HEK293 (cell line): ENCODE measurements around the gene MRGPRD.
A peak's percentile ranks its signal among the peaks of the same experiment; 100 is the strongest.

Source experiments
- CTCF ChIA-PET: fragments of 350-600 bp; formaldehyde crosslinking; extraction: SDS; loops from one replicate; lab custom pipeline; 2021; ENCODE audit warnings: antibody characterized with exemption; lab: Yijun Ruan, JAX
- POLR2A ChIA-PET: fragments of 300-600 bp; formaldehyde crosslinking; extraction: SDS; loops from one replicate; lab custom pipeline; 2020; ENCODE audit warnings: antibody characterized with exemption, inconsistent platforms; lab: Yijun Ruan, JAX
- H3K27ac ChIP-seq: fragments of 200-500 bp; sonication (Bioruptor generic); 2 replicates; pipeline ENCODE4 v1.5.1; 2014; ENCODE audit warnings: low read depth, low read length, control low read depth, inconsistent platforms; ENCODE audit errors: extremely low read depth
- H3K36me3 ChIP-seq, 2 experiments: fragments of 200-500 bp in 1 of 2; sonication (Bioruptor generic) in 1 of 2; 1 replicate in 1 of 2; 2 replicates in 1 of 2; pipeline ENCODE4 v1.5.1; 2014 to 2017; ENCODE audit warnings: inconsistent platforms in 2 of 2, low read length in 2 of 2; ENCODE audit not compliant: control insufficient read depth in 2 of 2, insufficient read depth in 1 of 2
- H3K4me1 ChIP-seq: fragments of 200-500 bp; sonication (Bioruptor generic); 2 replicates; pipeline ENCODE4 v1.5.1; 2014; ENCODE audit warnings: mild to moderate bottlenecking, low read length, inconsistent platforms; ENCODE audit not compliant: control insufficient read depth, insufficient read depth
- H3K4me3 ChIP-seq: 2 replicates; pipeline ENCODE4 v1.5.1; 2011; ENCODE audit warnings: low read depth, mild to moderate bottlenecking, control low read depth, low read length, moderate library complexity
- H3K9me3 ChIP-seq: fragments of 200-500 bp; sonication (Bioruptor generic); 2 replicates; pipeline ENCODE4 v1.5.1; 2014; ENCODE audit warnings: low read depth, low read length, inconsistent platforms; ENCODE audit not compliant: control insufficient read depth, insufficient read depth
- GLI4 ChIP-seq: fragments of 450-650 bp; formaldehyde crosslinking; IDR thresholded peaks from 2 replicates; pipeline ENCODE4 v1.5.1; 2016; ENCODE audit warnings: missing biosample characterization, missing genetic modification characterization
- KLF1 ChIP-seq: fragments of 450-650 bp; formaldehyde crosslinking; IDR thresholded peaks from 2 replicates; pipeline ENCODE4 v1.5.1; 2016; ENCODE audit warnings: missing biosample characterization, missing genetic modification characterization
- PRDM1 ChIP-seq: fragments of 450-650 bp; formaldehyde crosslinking; IDR thresholded peaks from 2 replicates; pipeline ENCODE4; 2016; ENCODE audit warnings: missing biosample characterization, missing genetic modification characterization
- RBAK ChIP-seq: fragments of 450-650 bp; formaldehyde crosslinking; IDR thresholded peaks from 2 replicates; pipeline ENCODE4 v1.5.1; 2016; ENCODE audit warnings: missing biosample characterization, missing genetic modification characterization
- SP3 ChIP-seq: fragments of 450-650 bp; formaldehyde crosslinking; IDR thresholded peaks from 2 replicates; pipeline ENCODE4 v1.5.1; 2016; ENCODE audit warnings: missing biosample characterization, missing genetic modification characterization
- ZBTB26 ChIP-seq: fragments of 450-650 bp; formaldehyde crosslinking; optimal IDR thresholded peaks from 2 replicates; pipeline ENCODE3; 2016; ENCODE audit warnings: missing biosample characterization, mild to moderate bottlenecking, missing genetic modification characterization
- ZNF169 ChIP-seq: fragments of 450-650 bp; formaldehyde crosslinking; IDR thresholded peaks from 2 replicates; pipeline ENCODE4 v1.5.1; 2016; ENCODE audit warnings: missing biosample characterization, missing genetic modification characterization
- ZNF18 ChIP-seq: fragments of 450-650 bp; formaldehyde crosslinking; IDR thresholded peaks from 2 replicates; pipeline ENCODE4 v1.5.1; 2016; ENCODE audit warnings: missing biosample characterization, missing genetic modification characterization
- ZNF223 ChIP-seq: fragments of 450-650 bp; formaldehyde crosslinking; IDR thresholded peaks from 2 replicates; pipeline ENCODE4 v1.5.1; 2016; ENCODE audit warnings: missing biosample characterization, missing genetic modification characterization
- ZNF600 ChIP-seq: fragments of 450-650 bp; formaldehyde crosslinking; IDR thresholded peaks from 2 replicates; pipeline ENCODE4 v1.5.1; 2016; ENCODE audit warnings: missing biosample characterization, missing genetic modification characterization
- ZNF610 ChIP-seq: fragments of 450-650 bp; formaldehyde crosslinking; IDR thresholded peaks from 2 replicates; pipeline ENCODE4 v1.5.1; 2016; ENCODE audit warnings: missing biosample characterization, missing genetic modification characterization, borderline replicate concordance
- ZNF776 ChIP-seq: fragments of 450-650 bp; formaldehyde crosslinking; IDR thresholded peaks from 2 replicates; pipeline ENCODE4 v1.5.0; 2017; ENCODE audit warnings: missing biosample characterization, missing genetic modification characterization, borderline replicate concordance
- ZSCAN23 ChIP-seq: fragments of 450-650 bp; formaldehyde crosslinking; IDR thresholded peaks from 2 replicates; pipeline ENCODE4 v1.5.1; 2016; ENCODE audit warnings: missing biosample characterization, missing genetic modification characterization
- TF ChIP-seq, protein P1 (sequence below): fragments of 450-650 bp; formaldehyde crosslinking; IDR thresholded peaks from 2 replicates; pipeline ENCODE4 v1.5.1; 2016; ENCODE audit warnings: missing biosample characterization, missing genetic modification characterization
- TF ChIP-seq, protein P2 (sequence below): fragments of 450-650 bp; formaldehyde crosslinking; IDR thresholded peaks from 2 replicates; pipeline ENCODE4; 2016; ENCODE audit warnings: missing biosample characterization, missing genetic modification characterization

MRGPRD gene

GRCh38 chr11:68955607-68955958 is 25.2 kb downstream of the MRGPRD start (continued):
- TF ChIP-seq ZNF610 (tag by site-specific recombination): no peak
- no peak for TF ChIP-seq ZNF169 (tag by site-specific recombination)
- TF ChIP-seq, all 188 proteins: peak for 0

DNA sequence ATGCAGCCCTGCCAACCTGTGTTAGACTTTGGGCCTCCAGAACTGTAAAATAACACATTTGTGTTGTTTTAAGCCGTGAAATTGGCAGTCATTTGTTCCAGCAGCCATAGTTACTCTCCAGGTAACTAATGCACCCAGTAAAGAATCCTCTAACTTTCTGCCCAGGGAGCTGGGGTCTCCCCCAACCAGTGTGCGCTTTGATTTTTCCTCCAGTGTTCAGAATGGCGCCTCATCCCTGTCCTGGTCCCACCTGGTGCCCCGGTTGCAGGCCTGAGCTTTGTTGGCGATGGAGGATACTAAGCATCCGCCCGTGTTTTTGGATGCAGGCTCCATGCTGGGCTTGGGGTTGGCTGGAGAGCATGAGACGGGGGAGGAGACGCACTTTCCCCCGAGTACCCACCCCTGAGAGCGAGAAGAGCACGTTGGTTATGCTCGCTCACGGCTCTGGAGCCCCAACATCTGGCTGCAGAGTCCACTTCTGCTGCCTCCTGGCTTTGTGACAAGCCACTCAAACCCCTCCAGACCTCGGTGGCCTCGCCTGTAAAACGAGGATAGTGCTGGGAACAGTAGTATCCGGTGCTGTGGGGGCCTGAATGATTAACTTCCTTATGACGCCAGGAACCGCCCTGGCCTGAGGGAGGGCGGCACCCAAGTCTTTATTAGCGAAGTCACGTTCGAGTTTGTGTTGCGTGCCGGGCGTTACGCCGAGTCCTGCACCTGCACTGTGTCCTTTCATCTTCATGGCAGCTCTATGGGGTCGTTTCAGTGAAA is 25.8 kb downstream of the MRGPRD start:
- no peak overlapping the region for H3K4me3 ChIP-seq
- no peak overlapping the region for H3K27ac ChIP-seq
- CTCF ChIA-PET: interaction anchor here (0.6 to 1.2 kb wide), 3 partner anchors 17 to 688 kb away, joined by 3 read pairs; no protein-coding TSS in a partner anchor

More for the DNA sequence above, 25.8 kb downstream of the MRGPRD start:
- Histone ChIP-seq H3K4me1 (no peaks in the 10 kb centered on the region), H3K9me3 (no peaks in the 10 kb centered on the region), H3K36me3 (no peaks in the 10 kb centered on the region)
- TF ChIP-seq, protein P1, sequence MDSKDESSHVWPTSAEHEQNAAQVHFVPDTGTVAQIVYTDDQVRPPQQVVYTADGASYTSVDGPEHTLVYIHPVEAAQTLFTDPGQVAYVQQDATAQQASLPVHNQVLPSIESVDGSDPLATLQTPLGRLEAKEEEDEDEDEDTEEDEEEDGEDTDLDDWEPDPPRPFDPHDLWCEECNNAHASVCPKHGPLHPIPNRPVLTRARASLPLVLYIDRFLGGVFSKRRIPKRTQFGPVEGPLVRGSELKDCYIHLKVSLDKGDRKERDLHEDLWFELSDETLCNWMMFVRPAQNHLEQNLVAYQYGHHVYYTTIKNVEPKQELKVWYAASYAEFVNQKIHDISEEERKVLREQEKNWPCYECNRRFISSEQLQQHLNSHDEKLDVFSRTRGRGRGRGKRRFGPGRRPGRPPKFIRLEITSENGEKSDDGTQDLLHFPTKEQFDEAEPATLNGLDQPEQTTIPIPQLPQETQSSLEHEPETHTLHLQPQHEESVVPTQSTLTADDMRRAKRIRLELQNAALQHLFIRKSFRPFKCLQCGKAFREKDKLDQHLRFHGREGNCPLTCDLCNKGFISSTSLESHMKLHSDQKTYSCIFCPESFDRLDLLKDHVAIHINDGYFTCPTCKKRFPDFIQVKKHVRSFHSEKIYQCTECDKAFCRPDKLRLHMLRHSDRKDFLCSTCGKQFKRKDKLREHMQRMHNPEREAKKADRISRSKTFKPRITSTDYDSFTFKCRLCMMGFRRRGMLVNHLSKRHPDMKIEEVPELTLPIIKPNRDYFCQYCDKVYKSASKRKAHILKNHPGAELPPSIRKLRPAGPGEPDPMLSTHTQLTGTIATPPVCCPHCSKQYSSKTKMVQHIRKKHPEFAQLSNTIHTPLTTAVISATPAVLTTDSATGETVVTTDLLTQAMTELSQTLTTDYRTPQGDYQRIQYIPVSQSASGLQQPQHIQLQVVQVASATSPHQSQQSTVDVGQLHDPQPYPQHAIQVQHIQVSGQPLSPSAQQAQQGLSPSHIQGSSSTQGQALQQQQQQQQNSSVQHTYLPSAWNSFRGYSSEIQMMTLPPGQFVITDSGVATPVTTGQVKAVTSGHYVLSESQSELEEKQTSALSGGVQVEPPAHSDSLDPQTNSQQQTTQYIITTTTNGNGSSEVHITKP (tag by site-specific recombination): no peak
- TF ChIP-seq, protein P2, sequence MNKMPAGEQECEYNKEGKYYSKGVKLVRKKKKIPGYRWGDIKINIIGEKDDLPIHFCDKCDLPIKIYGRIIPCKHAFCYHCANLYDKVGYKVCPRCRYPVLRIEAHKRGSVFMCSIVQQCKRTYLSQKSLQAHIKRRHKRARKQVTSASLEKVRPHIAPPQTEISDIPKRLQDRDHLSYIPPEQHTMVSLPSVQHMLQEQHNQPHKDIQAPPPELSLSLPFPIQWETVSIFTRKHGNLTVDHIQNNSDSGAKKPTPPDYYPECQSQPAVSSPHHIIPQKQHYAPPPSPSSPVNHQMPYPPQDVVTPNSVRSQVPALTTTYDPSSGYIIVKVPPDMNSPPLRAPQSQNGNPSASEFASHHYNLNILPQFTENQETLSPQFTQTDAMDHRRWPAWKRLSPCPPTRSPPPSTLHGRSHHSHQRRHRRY (tag by site-specific recombination): no peak
- no peak for TF ChIP-seq ZSCAN23 (tag by site-specific recombination)
- no peak for TF ChIP-seq PRDM1 (tag by site-specific recombination)
- TF ChIP-seq ZNF600 (tag by site-specific recombination): peak; percentile 75
- TF ChIP-seq ZNF18 (tag by site-specific recombination): no peak
- no peak for TF ChIP-seq ZBTB26 (tag by site-specific recombination)
- no peak for TF ChIP-seq SP3 (tag by site-specific recombination)
- TF ChIP-seq ZNF776 (tag by site-specific recombination): no peak
- no peak for TF ChIP-seq GLI4 (tag by site-specific recombination)
- TF ChIP-seq KLF1: peak; percentile 61; the same call in 1 of the 2 replicates
- TF ChIP-seq RBAK (tag by site-specific recombination): no peak
- no peak for TF ChIP-seq ZNF223
- POLR2A ChIA-PET: no interaction called here
